ENCODE measurements around the gene CALHM4.

GRCh38 chr6:116512111-116512559 lies 41.4 kb upstream of the CALHM4 start:
- TF ChIP-seq, protein P1, sequence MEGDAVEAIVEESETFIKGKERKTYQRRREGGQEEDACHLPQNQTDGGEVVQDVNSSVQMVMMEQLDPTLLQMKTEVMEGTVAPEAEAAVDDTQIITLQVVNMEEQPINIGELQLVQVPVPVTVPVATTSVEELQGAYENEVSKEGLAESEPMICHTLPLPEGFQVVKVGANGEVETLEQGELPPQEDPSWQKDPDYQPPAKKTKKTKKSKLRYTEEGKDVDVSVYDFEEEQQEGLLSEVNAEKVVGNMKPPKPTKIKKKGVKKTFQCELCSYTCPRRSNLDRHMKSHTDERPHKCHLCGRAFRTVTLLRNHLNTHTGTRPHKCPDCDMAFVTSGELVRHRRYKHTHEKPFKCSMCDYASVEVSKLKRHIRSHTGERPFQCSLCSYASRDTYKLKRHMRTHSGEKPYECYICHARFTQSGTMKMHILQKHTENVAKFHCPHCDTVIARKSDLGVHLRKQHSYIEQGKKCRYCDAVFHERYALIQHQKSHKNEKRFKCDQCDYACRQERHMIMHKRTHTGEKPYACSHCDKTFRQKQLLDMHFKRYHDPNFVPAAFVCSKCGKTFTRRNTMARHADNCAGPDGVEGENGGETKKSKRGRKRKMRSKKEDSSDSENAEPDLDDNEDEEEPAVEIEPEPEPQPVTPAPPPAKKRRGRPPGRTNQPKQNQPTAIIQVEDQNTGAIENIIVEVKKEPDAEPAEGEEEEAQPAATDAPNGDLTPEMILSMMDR (IDR thresholded peaks at IDR 0.05), result no peak
- TF ChIP-seq EZH2 (IDR thresholded peaks at IDR 0.05), result no peak

All from neural progenitor cell (in vitro differentiated cells).